GM18870 (cell line): ENCODE data around the gene MMP3.

Source experiments
- ATAC-seq: cut with Tn5 transposase; IDR thresholded peaks from one replicate; pipeline ENCODE4 v1.9.1; 2021; ENCODE audit warnings: moderate library complexity; ENCODE audit not compliant: unreplicated experiment

MMP3 gene

GRCh38 chr11:102832612-102833011 lies 10.8 kb downstream of the MMP3 start:
- no peak for ATAC-seq

GRCh38 chr11:102831489-102832440 lies 11.6 kb downstream of the MMP3 start:
- no peak for ATAC-seq

- ATAC-seq: no peak
These were observed 12.3 kb downstream of the MMP3 start for GRCh38 chr11:102831128-102831488.

GRCh38 chr11:102830001-102830727 lies 13.2 kb downstream of the MMP3 start:
- ATAC-seq: no peak

- ATAC-seq: no peak
These were observed 14.0 kb downstream of the MMP3 start for GRCh38 chr11:102829316-102830000.

GRCh38 chr11:102824556-102824955 lies 18.9 kb downstream of the MMP3 start:
- no peak for ATAC-seq

- ATAC-seq: no peak
These were observed 23.9 kb downstream of the MMP3 start for GRCh38 chr11:102819491-102819890.

- ATAC-seq: no peak
These were observed 29.9 kb downstream of the MMP3 start for GRCh38 chr11:102813484-102813883.

GRCh38 chr11:102812188-102812587 lies 31.2 kb downstream of the MMP3 start:
- ATAC-seq: no peak

- no peak for ATAC-seq
These were observed 32.3 kb downstream of the MMP3 start for GRCh38 chr11:102810950-102811660.

- ATAC-seq: no peak
These were observed 33.4 kb downstream of the MMP3 start for GRCh38 chr11:102809971-102810370.

GRCh38 chr11:102807921-102808320 lies 35.5 kb downstream of the MMP3 start:
- no peak for ATAC-seq

- no peak for ATAC-seq
These were observed 37.1 kb downstream of the MMP3 start for GRCh38 chr11:102806296-102806695.

- ATAC-seq: no peak
These were observed 41.1 kb downstream of the MMP3 start for GRCh38 chr11:102802341-102802740.

GRCh38 chr11:102800767-102801166 lies 42.6 kb downstream of the MMP3 start:
- no peak for ATAC-seq

- no peak for ATAC-seq
These were observed 43.6 kb downstream of the MMP3 start for GRCh38 chr11:102799681-102800340.

GRCh38 chr11:102798012-102798746 lies 45.2 kb downstream of the MMP3 start, which contains the start of gene MMP1:
TSS of gene MMP1 (minus strand) at chr11:102798160. CDS start at chr11:102798092, 68 bp downstream.
- no peak for ATAC-seq

GRCh38 chr11:102794382-102794781 lies 49.0 kb downstream of the MMP3 start:
- peak; percentile 81 for ATAC-seq

- no peak for ATAC-seq
These were observed 49.6 kb downstream of the MMP3 start for GRCh38 chr11:102793677-102794290.
